HepG2 (cell line): Measurements from ENCODE around the gene NDUFB8. TPM values are rescaled to one million over a fixed set of nuclear protein-coding genes. Genes with fewer than 3 reads are reported as not detected.

ENCODE experiments used
- ATAC-seq: fragments of 200-7000 bp; cut with Tn5 transposase; 3 replicates; pipeline ENCODE4 v1.9.1; 2020; ENCODE audit warnings: mild to moderate bottlenecking, moderate library complexity
- BruUV-seq: library from RNA; stranded (reverse); fragments of 400-500 nt; replicated peaks from 2 replicates; lab custom pipeline; 2021; lab: Mats Ljungman, UMichigan
- CTCF ChIA-PET: fragments of 300-600 bp; formaldehyde crosslinking; extraction: SDS; loops from one replicate; lab custom pipeline; 2021; ENCODE audit warnings: low total read pairs, inconsistent platforms, low intra/inter-chr PET ratio; lab: Yijun Ruan, JAX
- POLR2A ChIA-PET: fragments of 350-600 bp; sonication (Branson Sonifier 250); formaldehyde crosslinking; loops from one replicate; lab custom pipeline; 2020; ENCODE audit warnings: antibody characterized with exemption, inconsistent platforms; lab: Yijun Ruan, JAX
- DNase-seq: peaks from one replicate; pipeline ENCODE4 v3.0.0-alpha.2; 2015; ENCODE audit warnings: low spot score
- FAIRE-seq: peaks from 3 replicates; lab custom pipeline; 2011; peaks lifted over from hg19 to GRCh38; lab: Jason Lieb, UNC
- H2AFZ ChIP-seq: one replicate; pipeline ENCODE4 v1.6.1; 2011; ENCODE audit warnings: low read length, inconsistent platforms
- H3K27ac ChIP-seq: fragments of 300-600 bp; 3 replicates; pipeline ENCODE4 v1.8.0; 2011; ENCODE audit warnings: mixed run types, mild to moderate bottlenecking, mixed read lengths, low read length, inconsistent platforms; ENCODE audit not compliant: insufficient read depth; ENCODE audit errors: extremely low read length
- H3K27me3 ChIP-seq, 2 experiments: fragments of 200-600 bp in 1 of 2; 2 replicates in 1 of 2; 3 replicates in 1 of 2; pipeline versions ENCODE4 v1.6.0 to v1.8.0; 2011; ENCODE audit warnings: low read length in 2 of 2, mild to moderate bottlenecking in 2 of 2, moderate library complexity in 2 of 2, inconsistent platforms in 1 of 2; ENCODE audit not compliant: insufficient read depth in 2 of 2, control insufficient read depth in 1 of 2
- H3K36me3 ChIP-seq, 2 experiments: fragments of 200-600 bp in 1 of 2; replicated peaks in 1 of 2; 2 replicates in 1 of 2; 3 replicates in 1 of 2; pipeline versions ENCODE4 v1.5.1 to v1.8.0; 2011; ENCODE audit warnings: low read length in 2 of 2, inconsistent platforms in 1 of 2; ENCODE audit not compliant: insufficient read depth in 2 of 2, control insufficient read depth in 1 of 2
- H3K4me1 ChIP-seq: 2 replicates; pipeline ENCODE4 v1.5.1; 2012; ENCODE audit warnings: low read length, inconsistent platforms; ENCODE audit not compliant: insufficient read depth
- H3K4me2 ChIP-seq: 2 replicates; pipeline ENCODE4 v1.6.0; 2011; ENCODE audit warnings: low read depth, low read length, inconsistent platforms
- H3K4me3 ChIP-seq, 3 experiments: fragments of 200-600 bp in 1 of 3; sonication (generic), shearing (Covaris generic) in 1 of 3; replicated peaks in 1 of 3; 2 replicates each; pipeline ENCODE4 v1.5.1; 2011 to 2016; ENCODE audit warnings: low read length in 3 of 3, inconsistent platforms in 2 of 3, low read depth in 2 of 3, mild to moderate bottlenecking in 2 of 3, control low read depth in 1 of 3, mixed read lengths in 1 of 3; ENCODE audit not compliant: insufficient read depth in 1 of 3
- H3K79me2 ChIP-seq: one replicate; pipeline ENCODE4 v1.6.1; 2011; ENCODE audit warnings: low read length, inconsistent platforms; ENCODE audit not compliant: insufficient read depth
- H3K9ac ChIP-seq: 2 replicates; pipeline ENCODE4 v1.6.0; 2011; ENCODE audit warnings: mild to moderate bottlenecking, low read depth, low read length, inconsistent platforms; ENCODE audit not compliant: insufficient read depth
- H3K9me3 ChIP-seq: 2 replicates; pipeline ENCODE4 v1.5.1; 2012; ENCODE audit warnings: mild to moderate bottlenecking, low read length
- H4K20me1 ChIP-seq: 2 replicates; pipeline ENCODE4 v1.6.0; 2011; ENCODE audit warnings: inconsistent platforms, mild to moderate bottlenecking, low read length, moderate library complexity; ENCODE audit not compliant: insufficient read depth
- GATAD2A ChIP-seq: IDR thresholded peaks from 2 replicates; pipeline ENCODE4 v1.6.1; 2016
- GLMP ChIP-seq: sonication (generic); formaldehyde crosslinking; IDR thresholded peaks from 2 replicates; pipeline ENCODE4 v1.9.0; 2021; ENCODE audit warnings: missing genetic modification reagents, mild to moderate bottlenecking, borderline replicate concordance
- MBNL3 ChIP-seq: fragments of 250-450 bp; sonication (Bioruptor Pico); conservative IDR thresholded peaks from 2 replicates; pipeline ENCODE4 v1.8.0; 2022; ENCODE audit warnings: mild to moderate bottlenecking, inconsistent platforms
- MEIS1 ChIP-seq: sonication (generic); formaldehyde crosslinking; IDR thresholded peaks from 2 replicates; pipeline ENCODE4 v1.9.0; 2021; ENCODE audit warnings: mild to moderate bottlenecking, missing genetic modification reagents, moderate library complexity, borderline replicate concordance
- NONO ChIP-seq, 2 experiments: fragments of 450-650 bp in 1 of 2; sonication (generic) in 1 of 2; formaldehyde crosslinking in 1 of 2; IDR thresholded peaks in 1 of 2; conservative IDR thresholded peaks in 1 of 2; 2 replicates each; pipeline versions ENCODE4 v1.6.1 to v1.8.0; 2017 to 2022; ENCODE audit warnings: mild to moderate bottlenecking in 1 of 2, missing genetic modification reagents in 1 of 2, moderate library complexity in 1 of 2
- PHF8 ChIP-seq: sonication (generic); formaldehyde crosslinking; IDR thresholded peaks from 2 replicates; pipeline ENCODE4 v1.5.0; 2020; ENCODE audit warnings: missing genetic modification reagents
- SALL1 ChIP-seq: sonication (generic); formaldehyde crosslinking; IDR thresholded peaks from 2 replicates; pipeline ENCODE4 v1.8.0; 2022; ENCODE audit warnings: mild to moderate bottlenecking, missing genetic modification reagents
- XBP1 ChIP-seq: sonication (generic); formaldehyde crosslinking; IDR thresholded peaks from 2 replicates; pipeline ENCODE4 v1.5.0; 2020; ENCODE audit warnings: missing genetic modification reagents
- ZBTB38 ChIP-seq: sonication (generic); formaldehyde crosslinking; IDR thresholded peaks from 2 replicates; pipeline ENCODE4 v1.5.1; 2020; ENCODE audit warnings: mild to moderate bottlenecking, missing genetic modification reagents
- ZNF331 ChIP-seq: sonication (generic); formaldehyde crosslinking; IDR thresholded peaks from 2 replicates; pipeline ENCODE4 v1.4.0; 2020; ENCODE audit warnings: missing genetic modification reagents
- WGBS: methylation state at CpG from one replicate; pipeline ENCODE4 v1.1.6; 2017; ENCODE audit warnings: low lambda C conversion rate; 5-methylcytosine and 5-hydroxymethylcytosine counted together
- in situ Hi-C: cut with HindIII; loops from 2 replicates; pipeline ENCODE4 v1.10.0; 2017; ENCODE audit warnings: low pct_unique_long_range_greater_than_20kb; ENCODE audit not compliant: extremely low pct_ligation_motif_present
- intact Hi-C: fragments of 100-400 bp; cut with micrococcal nuclease; formaldehyde crosslinking; loops from one replicate; pipeline ENCODE4 v1.10.0; 2022; ENCODE audit not compliant: unreplicated experiment
- polyA plus RNA-seq, 8 experiments: library from polyadenylated mRNA; depleted of rRNA in 3 of 8; stranded (reverse) in 7 of 8; unstranded in 1 of 8; fragments of >200 nt; fragmentation: Illumina TruSeq in 4 of 8; extraction: Trizol in 4 of 8; gene quantifications; 2 replicates each; pipeline versions ENCODE4 v1.2.1 to v1.2.3, GENCODE V29; 2011 to 2016; ENCODE audit warnings: low read depth in 4 of 8, missing spikeins in 1 of 8, mixed read lengths in 1 of 8; ENCODE audit not compliant: insufficient read depth in 1 of 8
- total RNA-seq, 5 experiments: library from RNA; depleted of rRNA; stranded (reverse); fragments of >200 nt; fragmentation: Illumina TruSeq; extraction: Trizol; gene quantifications; 2 replicates each; pipeline ENCODE4 v1.2.3, GENCODE V29; 2016; ENCODE audit warnings: low read depth in 1 of 5
- TF ChIP-seq, protein P1 (sequence below): sonication (generic); formaldehyde crosslinking; IDR thresholded peaks from 2 replicates; pipeline ENCODE4 v1.4.0; 2020; ENCODE audit warnings: missing genetic modification reagents, low read depth, mild to moderate bottlenecking, borderline replicate concordance
- TF ChIP-seq, protein P2 (sequence below): sonication (generic); formaldehyde crosslinking; IDR thresholded peaks from 2 replicates; pipeline ENCODE4 v1.5.1; 2020; ENCODE audit warnings: missing genetic modification reagents, mild to moderate bottlenecking, borderline replicate concordance
- TF ChIP-seq, protein P3 (sequence below): sonication (generic); formaldehyde crosslinking; IDR thresholded peaks from 2 replicates; pipeline ENCODE4 v1.9.0; 2022; ENCODE audit warnings: low read depth, missing genetic modification reagents
- TF ChIP-seq, protein P4 (sequence below): sonication (generic); formaldehyde crosslinking; IDR thresholded peaks from 2 replicates; pipeline ENCODE4 v1.8.1; 2023; ENCODE audit warnings: missing genetic modification reagents, mild to moderate bottlenecking, borderline replicate concordance
- TF ChIP-seq, protein P5 (sequence below): sonication (generic); formaldehyde crosslinking; conservative IDR thresholded peaks from 2 replicates; pipeline ENCODE4 v1.8.0; 2022; ENCODE audit warnings: mild to moderate bottlenecking, moderate library complexity, missing genetic modification reagents

Gene NDUFB8
- total and polyA plus RNA-seq, 2 of the 13 experiments (the other 11 are each of a cell fraction or from before 2014, with no cell fraction given), result 210 to 216 TPM

GRCh38 chr10:100519311-100520051 is 10.2 kb downstream of the NDUFB8 start, which contains the start of gene SEC31B:
Gene SEC31B, minus strand, starts transcription at chr10:100519861. Its CDS starts 2,909 bp downstream, at chr10:100516952.
- ATAC-seq (peak; percentile 97), FAIRE-seq (no peak), DNase-seq (peak; percentile 50)
- WGBS, result 9% methylated on average over 22 of the region's 72 CpGs
- Histone ChIP-seq H3K79me2 (no peaks in the 10 kb centered on the region), H3K36me3 (peaks cover 3 to 13% of the 10 kb centered on the region in 2 experiments; a peak in 3 of 5 replicates), H3K4me2 (peak within 1 kb of the TSS; percentile 86), H3K9me3 (no peaks in the 10 kb centered on the region), H4K20me1 (no peaks in the 10 kb centered on the region), H3K27me3 (no peaks in the 10 kb centered on the region), H3K27ac (no peak within 1 kb of the TSS), H2AFZ (no peak within 1 kb of the TSS), H3K4me3 (peak within 1 kb of the TSS; percentile 41 to 78 (median 60); a peak in 5 of 6 replicates), H3K9ac (peak within 1 kb of the TSS; percentile 55), H3K4me1 (peaks cover 14% of the 10 kb centered on the region)
- in situ Hi-C loops (no loop called here), intact Hi-C loops (loop anchor here (2.0 to 5.0 kb wide), 2 partner anchors 37 to 359 kb away; no protein-coding TSS in a partner anchor)
- ChIA-PET CTCF (interaction anchor here (1.3 to 3.4 kb wide), 4 partner anchors 37 to 215 kb away, joined by 3 to 32 read pairs (median 10); no protein-coding TSS in a partner anchor), POLR2A (interaction anchor here (0.6 to 1.7 kb wide), 6 partner anchors 11 to 359 kb away, joined by 3 to 13 read pairs (median 4); partner anchors contain the start of genes HIF1AN, NDUFB8 and SCD)
- BruUV-seq, result no TSS peak
- no peak for TF ChIP-seq NONO (IDR thresholded peaks at IDR 0.05)
- TF ChIP-seq NONO (CRISPR knock-in tag; conservative IDR thresholded peaks at IDR 0.05), result 0 out of 2 replicates have a peak, but pooled peaks have one; percentile 36
- TF ChIP-seq, protein P1, sequence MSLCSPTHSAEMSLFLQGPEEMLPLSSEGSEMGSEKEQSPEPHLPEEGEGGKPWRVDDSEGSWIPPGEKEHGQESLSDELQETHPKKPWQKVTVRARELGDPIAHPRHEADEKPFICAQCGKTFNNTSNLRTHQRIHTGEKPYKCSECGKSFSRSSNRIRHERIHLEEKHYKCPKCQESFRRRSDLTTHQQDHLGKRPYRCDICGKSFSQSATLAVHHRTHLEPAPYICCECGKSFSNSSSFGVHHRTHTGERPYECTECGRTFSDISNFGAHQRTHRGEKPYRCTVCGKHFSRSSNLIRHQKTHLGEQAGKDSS (CRISPR knock-in tag), result peak; percentile 55; the same call in 1 of the 2 replicates
- peak; percentile 25; the same call in 1 of the 2 replicates for TF ChIP-seq ZNF331 (CRISPR knock-in tag)
- TF ChIP-seq XBP1 (CRISPR knock-in tag), result no peak
- no peak for TF ChIP-seq MBNL3 (CRISPR knock-in tag)
- TF ChIP-seq, protein P2, sequence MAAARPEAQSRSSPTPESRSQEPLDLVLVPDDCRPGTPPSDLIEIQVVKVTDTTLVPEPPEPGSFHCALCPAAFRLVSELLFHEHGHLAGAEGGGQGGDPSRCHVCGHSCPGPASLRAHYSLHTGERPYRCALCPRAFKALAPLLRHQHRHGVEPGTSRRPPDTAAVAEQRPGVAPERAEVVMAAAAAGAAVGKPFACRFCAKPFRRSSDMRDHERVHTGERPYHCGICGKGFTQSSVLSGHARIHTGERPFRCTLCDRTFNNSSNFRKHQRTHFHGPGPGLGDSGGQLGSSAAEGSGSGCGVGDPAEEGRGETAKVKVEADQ (CRISPR knock-in tag), result no peak
- TF ChIP-seq SALL1 (CRISPR knock-in tag), result peak; percentile 63
- TF ChIP-seq ZBTB38 (CRISPR knock-in tag), result peak; percentile 66; the same call in 1 of the 2 replicates
- TF ChIP-seq MEIS1 (CRISPR knock-in tag), result peak; percentile 51; the same call in 1 of the 2 replicates
- TF ChIP-seq, protein P3, sequence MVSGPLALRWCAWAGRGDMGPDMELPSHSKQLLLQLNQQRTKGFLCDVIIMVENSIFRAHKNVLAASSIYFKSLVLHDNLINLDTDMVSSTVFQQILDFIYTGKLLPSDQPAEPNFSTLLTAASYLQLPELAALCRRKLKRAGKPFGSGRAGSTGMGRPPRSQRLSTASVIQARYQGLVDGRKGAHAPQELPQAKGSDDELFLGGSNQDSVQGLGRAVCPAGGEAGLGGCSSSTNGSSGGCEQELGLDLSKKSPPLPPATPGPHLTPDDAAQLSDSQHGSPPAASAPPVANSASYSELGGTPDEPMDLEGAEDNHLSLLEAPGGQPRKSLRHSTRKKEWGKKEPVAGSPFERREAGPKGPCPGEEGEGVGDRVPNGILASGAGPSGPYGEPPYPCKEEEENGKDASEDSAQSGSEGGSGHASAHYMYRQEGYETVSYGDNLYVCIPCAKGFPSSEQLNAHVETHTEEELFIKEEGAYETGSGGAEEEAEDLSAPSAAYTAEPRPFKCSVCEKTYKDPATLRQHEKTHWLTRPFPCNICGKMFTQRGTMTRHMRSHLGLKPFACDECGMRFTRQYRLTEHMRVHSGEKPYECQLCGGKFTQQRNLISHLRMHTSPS (CRISPR knock-in tag), result 0 out of 2 replicates have a peak, but pooled peaks have one; percentile 51
- TF ChIP-seq, protein P4, sequence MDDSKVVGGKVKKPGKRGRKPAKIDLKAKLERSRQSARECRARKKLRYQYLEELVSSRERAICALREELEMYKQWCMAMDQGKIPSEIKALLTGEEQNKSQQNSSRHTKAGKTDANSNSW, result no peak
- 0 out of 2 replicates have a peak, but pooled peaks have one; percentile 13 for TF ChIP-seq GATAD2A
- TF ChIP-seq, protein P5, sequence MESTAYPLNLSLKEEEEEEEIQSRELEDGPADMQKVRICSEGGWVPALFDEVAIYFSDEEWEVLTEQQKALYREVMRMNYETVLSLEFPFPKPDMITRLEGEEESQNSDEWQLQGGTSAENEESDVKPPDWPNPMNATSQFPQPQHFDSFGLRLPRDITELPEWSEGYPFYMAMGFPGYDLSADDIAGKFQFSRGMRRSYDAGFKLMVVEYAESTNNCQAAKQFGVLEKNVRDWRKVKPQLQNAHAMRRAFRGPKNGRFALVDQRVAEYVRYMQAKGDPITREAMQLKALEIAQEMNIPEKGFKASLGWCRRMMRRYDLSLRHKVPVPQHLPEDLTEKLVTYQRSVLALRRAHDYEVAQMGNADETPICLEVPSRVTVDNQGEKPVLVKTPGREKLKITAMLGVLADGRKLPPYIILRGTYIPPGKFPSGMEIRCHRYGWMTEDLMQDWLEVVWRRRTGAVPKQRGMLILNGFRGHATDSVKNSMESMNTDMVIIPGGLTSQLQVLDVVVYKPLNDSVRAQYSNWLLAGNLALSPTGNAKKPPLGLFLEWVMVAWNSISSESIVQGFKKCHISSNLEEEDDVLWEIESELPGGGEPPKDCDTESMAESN (CRISPR knock-in tag), result peak; percentile 34; the same call in 1 of the 2 replicates
- TF ChIP-seq PHF8 (CRISPR knock-in tag), result peak; percentile 63
- TF ChIP-seq GLMP (CRISPR knock-in tag), result no peak
